KOPT-K1 (cell line): Measurements from ENCODE around the gene HOXB7.

Experiments used
- H3K27ac ChIP-seq: fragments of 200-600 bp; sonication (generic); 2 replicates; pipeline ENCODE4 v1.5.1; 2016; ENCODE audit warnings: antibody characterized with exemption, mild to moderate bottlenecking, low read depth, low read length; ENCODE audit not compliant: poor library complexity, severe bottlenecking
- H3K36me3 ChIP-seq: fragments of 200-600 bp; sonication (generic); 2 replicates; pipeline ENCODE4 v1.5.1; 2017; ENCODE audit warnings: antibody characterized with exemption, mild to moderate bottlenecking, low read length, moderate library complexity; ENCODE audit not compliant: insufficient read depth
- H3K9me3 ChIP-seq: fragments of 200-600 bp; sonication (generic); 2 replicates; pipeline ENCODE4 v1.5.1; 2017; ENCODE audit warnings: antibody characterized with exemption, low read length, mild to moderate bottlenecking; ENCODE audit not compliant: insufficient read depth, poor library complexity, severe bottlenecking

HOXB7 gene

GRCh38 chr17:48640858-48641180 lies 30.0 kb upstream of the HOXB7 start:
- Histone ChIP-seq H3K36me3 (no peaks in the 10 kb centered on the region), H3K9me3 (no peaks in the 10 kb centered on the region), H3K27ac (no peak overlapping the region)

GRCh38 chr17:48639982-48640857 lies 29.4 kb upstream of the HOXB7 start:
- Histone ChIP-seq H3K36me3 (no peaks in the 10 kb centered on the region), H3K9me3 (no peaks in the 10 kb centered on the region), H3K27ac (no peak overlapping the region)

GRCh38 chr17:48639136-48639535 lies 28.3 kb upstream of the HOXB7 start:
- no peaks in the 10 kb centered on the region for H3K9me3 ChIP-seq
- H3K36me3 ChIP-seq: no peaks in the 10 kb centered on the region
- no peak overlapping the region for H3K27ac ChIP-seq

DNA sequence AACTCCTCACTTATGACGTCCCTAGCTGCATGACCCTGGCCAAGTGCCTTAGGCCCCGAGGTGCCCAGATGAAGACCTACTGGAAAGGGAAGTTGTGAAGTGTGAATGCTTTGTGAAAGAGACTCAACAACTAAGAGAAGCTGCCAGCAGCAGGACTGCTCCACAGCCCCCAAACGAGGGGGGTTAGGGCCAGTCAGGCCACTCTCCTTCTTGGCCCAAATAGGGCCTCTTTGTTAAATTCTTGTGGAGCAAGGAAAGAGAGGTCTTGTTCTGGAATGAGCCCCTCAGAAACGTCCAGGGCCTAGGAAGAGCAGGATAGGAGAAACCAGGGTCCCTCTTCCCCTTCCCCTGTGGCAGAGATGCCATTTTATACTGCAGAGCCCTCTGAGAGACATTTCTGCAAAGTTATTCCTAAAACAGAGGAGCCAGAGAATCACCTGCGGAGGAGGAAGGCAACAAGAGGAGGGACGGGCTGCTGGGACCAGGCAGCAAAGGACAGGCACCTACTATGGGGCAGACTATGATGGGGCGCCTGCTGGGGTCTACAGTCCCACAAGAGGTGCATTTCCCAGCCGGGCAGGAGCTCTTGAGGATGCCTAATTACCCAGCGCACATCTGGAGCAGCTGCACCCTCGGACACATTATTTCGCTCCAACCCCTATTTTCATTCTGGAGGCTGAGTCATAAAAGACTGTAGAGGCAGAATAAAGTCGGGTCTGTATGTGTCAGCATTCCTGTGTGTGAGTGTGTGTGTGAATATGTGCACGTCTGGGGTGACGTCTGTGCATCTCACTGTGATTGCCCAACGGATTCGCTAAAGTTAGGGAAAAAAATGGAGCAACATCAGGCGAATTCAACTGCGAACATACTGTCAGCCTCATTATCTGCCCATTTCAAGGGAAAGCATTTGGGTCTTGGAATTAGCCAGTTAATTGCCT lies 26.8 kb upstream of the HOXB7 start:
- no peak overlapping the region for H3K27ac ChIP-seq
- no peaks in the 10 kb centered on the region for H3K36me3 ChIP-seq
- no peaks in the 10 kb centered on the region for H3K9me3 ChIP-seq

DNA sequence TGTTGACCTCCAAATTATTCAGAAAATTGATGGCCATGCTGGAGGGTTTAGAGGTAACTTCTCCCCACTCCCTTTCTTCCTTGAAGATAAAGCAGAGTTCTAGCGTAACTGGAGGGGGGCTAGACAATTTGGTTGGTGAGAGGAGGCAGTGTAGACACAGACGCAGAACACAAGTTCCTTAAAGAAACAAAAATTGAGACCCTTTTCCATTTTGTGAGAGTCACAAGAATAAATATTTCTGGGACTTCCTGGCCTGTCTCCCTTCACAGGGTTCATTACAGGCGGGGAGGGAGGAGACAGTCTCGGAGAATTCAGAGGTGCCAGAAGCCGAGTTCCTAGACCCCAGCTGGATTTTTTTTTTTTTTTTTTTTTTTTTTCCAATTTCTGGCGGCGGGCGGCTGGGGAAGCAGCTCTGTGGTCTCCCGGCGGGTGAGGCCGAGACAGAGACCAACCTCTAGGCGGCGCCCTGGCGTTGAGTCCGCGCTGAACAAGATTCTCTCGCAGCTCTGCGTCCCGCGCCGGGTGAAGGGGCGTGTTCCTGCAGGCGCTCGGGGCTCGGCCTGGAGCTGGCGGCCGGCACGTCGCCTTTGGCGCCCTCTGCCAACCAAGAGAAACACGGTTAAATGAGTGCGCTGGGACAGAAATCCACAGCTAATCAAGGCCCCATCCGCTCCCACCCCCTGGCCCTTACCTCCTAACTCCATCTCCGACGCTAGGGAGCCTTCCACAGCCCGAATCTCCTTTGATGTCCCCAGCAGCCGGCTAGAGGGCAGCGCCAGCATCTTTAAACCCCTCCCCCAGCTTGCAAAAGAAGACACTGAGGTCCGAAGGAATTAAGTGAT lies 25.6 kb upstream of the HOXB7 start:
- Histone ChIP-seq H3K36me3 (no peaks in the 10 kb centered on the region), H3K9me3 (no peaks in the 10 kb centered on the region), H3K27ac (no peak overlapping the region)

GRCh38 chr17:48634493-48635208 lies 23.8 kb upstream of the HOXB7 start:
- Histone ChIP-seq H3K9me3 (no peaks in the 10 kb centered on the region), H3K27ac (no peak overlapping the region), H3K36me3 (no peaks in the 10 kb centered on the region)

- Histone ChIP-seq H3K27ac (no peak overlapping the region), H3K9me3 (no peaks in the 10 kb centered on the region), H3K36me3 (no peaks in the 10 kb centered on the region)
Measured at GRCh38 chr17:48633266-48633677, 22.5 kb upstream of the HOXB7 start.

DNA sequence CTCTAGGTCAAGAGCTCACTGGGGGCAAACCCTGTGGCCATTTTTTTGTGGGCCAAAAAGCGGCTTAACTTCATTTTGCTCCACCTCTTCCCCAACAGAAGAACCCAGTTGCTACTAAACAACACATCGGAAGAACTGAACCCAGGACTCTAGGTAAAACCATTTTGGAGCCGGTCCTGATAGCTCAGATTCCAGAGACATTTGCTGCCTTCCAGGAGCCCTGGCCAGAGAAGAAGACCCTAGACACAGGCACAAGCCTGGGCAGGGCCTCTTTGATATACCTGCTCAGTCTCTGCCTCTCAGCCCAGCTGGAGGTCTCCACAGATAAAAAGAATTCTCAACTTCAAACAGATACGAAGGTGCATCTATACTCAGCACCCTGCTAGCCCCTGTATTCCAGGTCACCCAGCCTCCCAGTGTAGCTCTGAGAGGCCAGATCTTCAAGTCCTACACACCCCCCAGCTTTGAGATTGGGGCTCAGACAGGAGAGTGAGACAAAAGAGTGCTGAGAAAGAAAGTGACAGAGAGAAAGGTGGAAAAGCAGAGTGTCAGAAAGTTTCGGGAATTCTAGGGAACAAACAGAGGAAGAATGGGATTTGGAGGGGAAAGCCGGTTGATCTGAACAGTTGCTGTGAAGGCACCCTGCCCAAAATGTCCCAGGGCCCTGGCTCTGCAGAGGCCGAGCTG lies 21.9 kb upstream of the HOXB7 start:
- H3K36me3 ChIP-seq: no peaks in the 10 kb centered on the region
- H3K27ac ChIP-seq: no peak overlapping the region
- no peaks in the 10 kb centered on the region for H3K9me3 ChIP-seq

GRCh38 chr17:48631693-48632578 lies 21.1 kb upstream of the HOXB7 start:
- Histone ChIP-seq H3K27ac (no peak overlapping the region), H3K9me3 (no peaks in the 10 kb centered on the region), H3K36me3 (no peaks in the 10 kb centered on the region)

DNA sequence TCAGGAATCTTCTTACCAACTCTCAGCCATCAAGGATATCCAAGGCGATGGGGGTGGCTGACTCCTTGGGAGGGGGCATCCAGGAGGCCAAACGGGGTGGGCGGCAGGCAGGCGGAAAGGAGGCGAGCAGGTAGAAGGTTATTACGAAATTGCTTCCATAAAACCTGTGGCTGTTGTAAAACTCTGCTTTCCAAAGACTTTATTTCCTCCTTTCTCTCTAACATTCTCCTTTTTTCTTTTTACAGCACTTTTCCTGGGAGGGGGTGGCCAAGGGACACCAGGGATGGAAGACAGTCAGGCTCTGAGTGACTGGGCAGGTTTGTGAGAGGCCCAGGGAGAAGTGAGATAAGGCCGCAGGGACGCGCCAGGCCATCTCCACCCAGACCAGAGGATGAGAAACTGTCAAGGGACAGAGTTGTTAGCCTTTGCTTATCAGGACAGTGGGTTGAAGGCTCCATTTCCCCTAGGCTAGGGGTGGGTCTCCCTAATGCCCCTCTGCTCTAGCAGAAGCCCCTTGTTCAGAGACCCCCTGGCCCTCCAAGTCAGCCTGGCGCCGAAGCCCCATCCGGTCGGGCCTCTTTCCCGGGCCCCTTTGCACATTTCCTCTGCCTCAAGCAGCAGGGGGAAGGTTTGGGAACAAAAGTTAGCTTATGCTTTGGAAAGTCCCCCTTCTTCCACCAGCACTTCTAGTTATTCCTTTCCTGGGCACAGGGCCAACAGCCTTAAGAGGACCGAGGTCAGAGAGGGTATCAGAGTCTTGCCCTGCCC lies 20.3 kb upstream of the HOXB7 start:
- no peak overlapping the region for H3K27ac ChIP-seq
- no peaks in the 10 kb centered on the region for H3K36me3 ChIP-seq
- H3K9me3 ChIP-seq: no peaks in the 10 kb centered on the region

GRCh38 chr17:48630009-48630924 lies 19.4 kb upstream of the HOXB7 start:
- Histone ChIP-seq H3K36me3 (no peaks in the 10 kb centered on the region), H3K9me3 (no peaks in the 10 kb centered on the region), H3K27ac (no peak overlapping the region)

DNA sequence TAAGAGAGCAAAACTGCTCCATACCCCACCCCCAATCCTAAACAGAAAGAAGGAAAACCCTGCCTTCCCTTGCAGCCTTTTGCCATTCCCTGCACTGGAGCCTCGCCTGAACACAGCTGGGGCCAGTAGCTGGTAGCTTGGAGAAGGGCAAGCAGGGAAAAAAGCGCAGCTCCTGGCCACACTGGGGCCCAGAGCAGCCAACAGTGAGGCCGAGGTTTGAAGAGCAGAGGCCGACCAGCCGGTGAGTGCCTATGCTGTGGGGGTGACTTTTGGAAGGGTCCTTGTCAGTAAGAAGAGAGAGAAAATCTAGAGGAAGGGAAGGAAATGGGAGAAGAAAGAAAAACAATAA lies 18.6 kb upstream of the HOXB7 start:
- no peak overlapping the region for H3K27ac ChIP-seq
- no peaks in the 10 kb centered on the region for H3K9me3 ChIP-seq
- H3K36me3 ChIP-seq: no peaks in the 10 kb centered on the region
